ENCODE results near the gene DCAF6. TPM values are rescaled to one million over a fixed set of nuclear protein-coding genes. Genes with fewer than 3 reads are reported as not detected.
"Not testable (repeated sequence)": the region's sequence is repeated elsewhere in the genome, so short reads cannot be mapped to it uniquely, and the experiment has no call there.

Gene DCAF6
- total RNA-seq, result 71.4 TPM

GRCh38 chr1:167936068-167936929 lies at the start of gene DCAF6:
TSS of gene DCAF6 (plus strand) at chr1:167936683. CDS start at chr1:167936912, 229 bp downstream.
- intact Hi-C loops (cut with DNase I), result no loop called here
- peak; percentile 99 for DNase-seq (ENCODE audit: low spot score)
- peak; percentile 97 for ATAC-seq

GRCh38 chr1:167887187-167887586 lies 49.3 kb upstream of the DCAF6 start:
- intact Hi-C loops (cut with DNase I); ATAC-seq; DNase-seq (ENCODE audit: low spot score): not testable (repeated sequence)

- no peak for ATAC-seq
- intact Hi-C loops (cut with DNase I), result no loop called here
- DNase-seq (ENCODE audit: low spot score), result no peak
Measured at GRCh38 chr1:167890400-167890799, 46.1 kb upstream of the DCAF6 start.

GRCh38 chr1:167893798-167894197 lies 42.7 kb upstream of the DCAF6 start:
- intact Hi-C loops (cut with DNase I), result no loop called here
- DNase-seq (ENCODE audit: low spot score) (no peak), ATAC-seq (no peak)

GRCh38 chr1:167898578-167899222 lies 37.8 kb upstream of the DCAF6 start:
- intact Hi-C loops (cut with DNase I), result no loop called here
- ATAC-seq (no peak), DNase-seq (ENCODE audit: low spot score) (no peak)

- no peak for DNase-seq (ENCODE audit: low spot score)
- ATAC-seq, result peak; percentile 56
- intact Hi-C loops (cut with DNase I), result no loop called here
Measured at GRCh38 chr1:167899253-167899681, 37.2 kb upstream of the DCAF6 start.

GRCh38 chr1:167900907-167901306 lies 35.6 kb upstream of the DCAF6 start:
- ATAC-seq, result no peak
- intact Hi-C loops (cut with DNase I), result no loop called here

GRCh38 chr1:167904652-167905130 lies 31.8 kb upstream of the DCAF6 start:
- ATAC-seq (peak; percentile 20), DNase-seq (ENCODE audit: low spot score) (no peak)
- intact Hi-C loops (cut with DNase I), result no loop called here

More at GRCh38 chr1:167900907-167901306, 35.6 kb upstream of the DCAF6 start:
- no peak for DNase-seq (ENCODE audit: low spot score)

GRCh38 chr1:167905182-167905581 lies 31.3 kb upstream of the DCAF6 start:
- DNase-seq (ENCODE audit: low spot score) (no peak), ATAC-seq (peak; percentile 36)
- intact Hi-C loops (cut with DNase I), result no loop called here

GRCh38 chr1:167905671-167906070 lies 30.8 kb upstream of the DCAF6 start:
- DNase-seq (ENCODE audit: low spot score) (no peak), ATAC-seq (no peak)
- intact Hi-C loops (cut with DNase I), result no loop called here

GRCh38 chr1:167909691-167910180 lies 26.7 kb upstream of the DCAF6 start:
- intact Hi-C loops (cut with DNase I), result no loop called here
- ATAC-seq, result no peak

GRCh38 chr1:167910530-167910929 lies 26.0 kb upstream of the DCAF6 start:
- DNase-seq (ENCODE audit: low spot score), result no peak
- intact Hi-C loops (cut with DNase I), result no loop called here
- ATAC-seq, result no peak

More at GRCh38 chr1:167909691-167910180, 26.7 kb upstream of the DCAF6 start:
- DNase-seq (ENCODE audit: low spot score), result no peak

- intact Hi-C loops (cut with DNase I), result no loop called here
- no peak for DNase-seq (ENCODE audit: low spot score)
Measured at GRCh38 chr1:167911413-167911812, 25.1 kb upstream of the DCAF6 start.

GRCh38 chr1:167912294-167912693 lies 24.2 kb upstream of the DCAF6 start:
- ATAC-seq, result no peak
- DNase-seq (ENCODE audit: low spot score), result no peak
- intact Hi-C loops (cut with DNase I), result no loop called here

More at GRCh38 chr1:167911413-167911812, 25.1 kb upstream of the DCAF6 start:
- no peak for ATAC-seq

GRCh38 chr1:167913895-167914496 lies 22.5 kb upstream of the DCAF6 start, which contains the start of gene ADCY10:
TSS of gene ADCY10 (minus strand) at chr1:167914134. CDS start at chr1:167905140, 8,994 bp downstream.
- intact Hi-C loops (cut with DNase I), result no loop called here
- DNase-seq (ENCODE audit: low spot score), result no peak
- no peak for ATAC-seq

GRCh38 chr1:167915569-167915968 lies 20.9 kb upstream of the DCAF6 start:
- intact Hi-C loops (cut with DNase I), result no loop called here
- ATAC-seq (no peak), DNase-seq (ENCODE audit: low spot score) (no peak)

GRCh38 chr1:167916766-167917511 lies 19.5 kb upstream of the DCAF6 start:
- DNase-seq (ENCODE audit: low spot score) (no peak), ATAC-seq (no peak)
- intact Hi-C loops (cut with DNase I), result no loop called here

GRCh38 chr1:167922023-167922422 lies 14.5 kb upstream of the DCAF6 start:
- no peak for DNase-seq (ENCODE audit: low spot score)
- no peak for ATAC-seq
- intact Hi-C loops (cut with DNase I), result no loop called here

- ATAC-seq, result no peak
- intact Hi-C loops (cut with DNase I), result no loop called here
- no peak for DNase-seq (ENCODE audit: low spot score)
Measured at GRCh38 chr1:167922611-167923074, 13.8 kb upstream of the DCAF6 start.

Data from sciatic nerve (tissue), 2 donors.